SU-DHL-6 (cell line): ENCODE data around the gene ATP10A.

Source experiments
- CTCF ChIP-seq: fragments of 200-600 bp; sonication (generic); IDR thresholded peaks from one replicate; pipeline ENCODE4 v1.5.1; 2017; ENCODE audit warnings: antibody characterized with exemption, mild to moderate bottlenecking, low read length, moderate library complexity; ENCODE audit not compliant: insufficient read depth, poor library complexity, severe bottlenecking
- EZH2phosphoT487 ChIP-seq: fragments of 200-600 bp; sonication (generic), shearing (Covaris generic); conservative IDR thresholded peaks from 2 replicates; pipeline ENCODE4 v1.6.1; 2018; ENCODE audit warnings: mild to moderate bottlenecking, antibody characterized with exemption, low read length, moderate library complexity, mixed read lengths

GRCh38 chr15:25829073-25829472, 34.1 kb downstream of the ATP10A start:
- TF ChIP-seq CTCF (no peak), EZH2phosphoT487 (no peak)
